ENCODE data around the gene CCDC188. TPM values are rescaled to one million over a fixed set of nuclear protein-coding genes. Genes with fewer than 3 reads are reported as not detected.

Gene CCDC188
- total RNA-seq, 1 experiment from 2014 or later, result not detected

GRCh38 chr22:20102203-20102780 is 48.6 kb downstream of the CCDC188 start:
- no peak overlapping the region for H3K27ac ChIP-seq (ENCODE audit: low read length)
- peaks cover 17% of the 10 kb centered on the region; the same call in 1 of the 2 replicates for H3K79me2 ChIP-seq (ENCODE audit: low read length)
- H3K9me2 ChIP-seq (replicated peaks; ENCODE audit: insufficient read depth, low read length), result no peaks in the 10 kb centered on the region
- no peaks in the 10 kb centered on the region for H3K9me3 ChIP-seq (ENCODE audit: low read length)
- peaks cover 16% of the 10 kb centered on the region for H3K36me3 ChIP-seq (ENCODE audit: insufficient read depth, low read length)
- H3K4me3 ChIP-seq (ENCODE audit: low read length), result no peak overlapping the region
- H3K27me3 ChIP-seq (ENCODE audit: low read length), result no peaks in the 10 kb centered on the region
- no peak overlapping the region for H3K9ac ChIP-seq (ENCODE audit: low read length)
- H2AFZ ChIP-seq (ENCODE audit: low read length), result no peak overlapping the region
- no peak overlapping the region for H3K4me2 ChIP-seq (ENCODE audit: low read depth, low read length, poor library complexity, severe bottlenecking)
- H4K20me1 ChIP-seq (ENCODE audit: insufficient read depth, low read depth, low read length), result no peaks in the 10 kb centered on the region
- H3K4me1 ChIP-seq (ENCODE audit: low read length), result no peaks in the 10 kb centered on the region
- DNase-seq, result no peak

- H3K4me3 ChIP-seq (ENCODE audit: low read length), result no peak overlapping the region
- no peak overlapping the region for H3K9ac ChIP-seq (ENCODE audit: low read length)
- H3K27ac ChIP-seq (ENCODE audit: low read length), result no peak overlapping the region
These were observed 49.2 kb downstream of the CCDC188 start for GRCh38 chr22:20101638-20102037.

GRCh38 chr22:20099099-20099711 is 51.6 kb downstream of the CCDC188 start:
- no peak overlapping the region for H2AFZ ChIP-seq (ENCODE audit: low read length)
- no peaks in the 10 kb centered on the region for H4K20me1 ChIP-seq (ENCODE audit: insufficient read depth, low read depth, low read length)
- H3K4me3 ChIP-seq (ENCODE audit: low read length), result no peak overlapping the region
- no peaks in the 10 kb centered on the region for H3K27me3 ChIP-seq (ENCODE audit: low read length)
- H3K79me2 ChIP-seq (ENCODE audit: low read length), result peaks cover 35% of the 10 kb centered on the region
- H3K4me2 ChIP-seq (ENCODE audit: low read depth, low read length, poor library complexity, severe bottlenecking), result no peak overlapping the region
- no peaks in the 10 kb centered on the region for H3K9me2 ChIP-seq (replicated peaks; ENCODE audit: insufficient read depth, low read length)
- H3K27ac ChIP-seq (ENCODE audit: low read length), result no peak overlapping the region
- DNase-seq, result no peak
- peaks cover 47% of the 10 kb centered on the region for H3K36me3 ChIP-seq (ENCODE audit: insufficient read depth, low read length)
- peaks cover 7% of the 10 kb centered on the region for H3K9me3 ChIP-seq (ENCODE audit: low read length)
- no peak overlapping the region for H3K9ac ChIP-seq (ENCODE audit: low read length)
- no peaks in the 10 kb centered on the region for H3K4me1 ChIP-seq (ENCODE audit: low read length)

More at GRCh38 chr22:20101638-20102037, 49.2 kb downstream of the CCDC188 start:
- Histone ChIP-seq H2AFZ (ENCODE audit: low read length) (no peak overlapping the region), H3K79me2 (ENCODE audit: low read length) (peaks cover 24% of the 10 kb centered on the region), H3K4me1 (ENCODE audit: low read length) (no peaks in the 10 kb centered on the region), H3K36me3 (ENCODE audit: insufficient read depth, low read length) (peaks cover 23% of the 10 kb centered on the region), H3K27me3 (ENCODE audit: low read length) (no peaks in the 10 kb centered on the region), H3K9me2 (replicated peaks; ENCODE audit: insufficient read depth, low read length) (no peaks in the 10 kb centered on the region), H3K9me3 (ENCODE audit: low read length) (peaks cover under 1% of the 10 kb centered on the region), H4K20me1 (ENCODE audit: insufficient read depth, low read depth, low read length) (no peaks in the 10 kb centered on the region), H3K4me2 (ENCODE audit: low read depth, low read length, poor library complexity, severe bottlenecking) (no peak overlapping the region)
- no peak for DNase-seq

Small RNA genes lying within 50 kb of the gene (small RNA-seq; reads per million reads assigned to genes)
- gene MIR6816 (not detected), gene RF00599 (not detected)

Other genes starting within 250 kb of the CCDC188 start
- 72.0 and 181 TPM in 2 replicates for gene COMT, start 209.3 kb downstream of the CCDC188 start, total RNA-seq (2014; rRNA removed; shearing (Covaris generic); ENCODE audit: low replicate concordance)
- gene TXNRD2, start 209.2 kb downstream of the CCDC188 start, total RNA-seq (2014; rRNA removed; shearing (Covaris generic); ENCODE audit: low replicate concordance), result 7.0 and 20.7 TPM in 2 replicates
- 4.3 and 13.7 TPM in 2 replicates for gene ARVCF, start 134.2 kb downstream of the CCDC188 start, total RNA-seq (2014; rRNA removed; shearing (Covaris generic); ENCODE audit: low replicate concordance)
- 36.8 and 39.0 TPM in 2 replicates for gene TANGO2, start 129.9 kb downstream of the CCDC188 start, total RNA-seq (2014; rRNA removed; shearing (Covaris generic); ENCODE audit: low replicate concordance)
- gene DGCR8, start 70.8 kb downstream of the CCDC188 start, total RNA-seq (2014; rRNA removed; shearing (Covaris generic); ENCODE audit: low replicate concordance), result 16.4 and 26.6 TPM in 2 replicates
- 133 and 205 TPM in 2 replicates for gene RANBP1, start 35.0 kb downstream of the CCDC188 start, total RNA-seq (2014; rRNA removed; shearing (Covaris generic); ENCODE audit: low replicate concordance)
- gene TRMT2A, start 33.8 kb downstream of the CCDC188 start, total RNA-seq (2014; rRNA removed; shearing (Covaris generic); ENCODE audit: low replicate concordance), result 54.8 and 130 TPM in 2 replicates
- 8.9 and 11.5 TPM in 2 replicates for gene ZDHHC8, start 19.3 kb downstream of the CCDC188 start, total RNA-seq (2014; rRNA removed; shearing (Covaris generic); ENCODE audit: low replicate concordance)
- 0.29 and 0.30 TPM in 2 replicates for gene RTN4R, start 117.3 kb upstream of the CCDC188 start, total RNA-seq (2014; rRNA removed; shearing (Covaris generic); ENCODE audit: low replicate concordance)
- gene DGCR6L, start 169.0 kb upstream of the CCDC188 start, total RNA-seq (2014; rRNA removed; shearing (Covaris generic); ENCODE audit: low replicate concordance), result 32.7 and 64.7 TPM in 2 replicates
- not detected in 2 replicates for gene ZNF74, start 243.1 kb upstream of the CCDC188 start, total RNA-seq (2014; rRNA removed; shearing (Covaris generic); ENCODE audit: low replicate concordance)